BLaER1 treated with 17β-estradiol and CSF1 and Interleukin-3, amounts not matched to agents 10 nM and 100 nM (cell line): ENCODE data around the gene CDCA7.

Source experiments
- H3K27ac ChIP-seq, 11 experiments: shearing (Covaris generic); formaldehyde crosslinking; 2 replicates each; pipeline ENCODE4 v1.8.1; 2022
- H3K27me3 ChIP-seq, 11 experiments: shearing (Covaris generic); formaldehyde crosslinking; 2 replicates each; pipeline ENCODE4 v1.8.1; 2022
- H3K36me3 ChIP-seq, 11 experiments: shearing (Covaris generic); formaldehyde crosslinking; 2 replicates each; pipeline ENCODE4 v1.8.1; 2022
- H3K4me1 ChIP-seq, 10 experiments: shearing (Covaris generic); formaldehyde crosslinking; 2 replicates each; pipeline ENCODE4 v1.8.1; 2022
- H3K4me2 ChIP-seq, 11 experiments: shearing (Covaris generic); formaldehyde crosslinking; 2 replicates each; pipeline ENCODE4 v1.8.1; 2022
- H3K4me3 ChIP-seq, 10 experiments: shearing (Covaris generic); formaldehyde crosslinking; 2 replicates each; pipeline ENCODE4 v1.8.1; 2022
- H3K9ac ChIP-seq, 11 experiments: shearing (Covaris generic); formaldehyde crosslinking; 2 replicates each; pipeline ENCODE4 v1.8.1; 2022
- H3K9me3 ChIP-seq, 11 experiments: shearing (Covaris generic); formaldehyde crosslinking; replicated peaks in 1 of 11; 2 replicates each; pipeline ENCODE4 v1.8.1; 2022
- H4K20me1 ChIP-seq, 11 experiments: shearing (Covaris generic); formaldehyde crosslinking; 2 replicates each; pipeline ENCODE4 v1.8.1; 2022
- Cebpa-rat ChIP-seq, 11 experiments: shearing (Covaris generic); IDR thresholded peaks; 2 replicates each; pipeline ENCODE4 v1.8.1; 2022

The CDCA7 gene

GRCh38 chr2:173401716-173402326 is 47.1 kb downstream of the CDCA7 start:
- no peak overlapping the region for H3K9ac ChIP-seq
- peaks cover 0 to 5% (median 0%) of the 10 kb centered on the region in 10 experiments; a peak in 2 of 20 replicates for H3K4me1 ChIP-seq
- no peaks in the 10 kb centered on the region for H3K9me3 ChIP-seq
- TF ChIP-seq Cebpa-rat (IDR thresholded peaks at IDR 0.05) = no peak
- no peaks in the 10 kb centered on the region; a peak in 1 of 22 replicates for H4K20me1 ChIP-seq
- H3K4me2 ChIP-seq = peak overlapping the region in 3 of 11 experiments; percentile 33 to 71 (median 58); a peak in 3 of 22 replicates
- peaks cover 6 to 21% (median 14%) of the 10 kb centered on the region in 11 experiments; a peak in 19 of 22 replicates for H3K27me3 ChIP-seq
- no peaks in the 10 kb centered on the region for H3K36me3 ChIP-seq
- H3K27ac ChIP-seq = no peak overlapping the region
- H3K4me3 ChIP-seq = no peak overlapping the region

- no peak overlapping the region for H3K27ac ChIP-seq
- peak overlapping the region in 7 of 11 experiments; percentile 3 to 71 (median 33); a peak in 7 of 22 replicates for H3K4me2 ChIP-seq
- H3K9me3 ChIP-seq = no peaks in the 10 kb centered on the region
- peaks cover 0 to 5% (median 0%) of the 10 kb centered on the region in 10 experiments; a peak in 1 of 20 replicates for H3K4me1 ChIP-seq
- 0 out of 22 replicates have a peak overlapping the region, but pooled peaks of 1 of the 11 experiments have one; percentile 18 for H3K9ac ChIP-seq
- no peaks in the 10 kb centered on the region; a peak in 1 of 22 replicates for H4K20me1 ChIP-seq
- H3K4me3 ChIP-seq = no peak overlapping the region
- peaks cover 6 to 21% (median 14%) of the 10 kb centered on the region in 11 experiments; a peak in 19 of 22 replicates for H3K27me3 ChIP-seq
- no peaks in the 10 kb centered on the region for H3K36me3 ChIP-seq
- no peak for TF ChIP-seq Cebpa-rat (IDR thresholded peaks at IDR 0.05)
Measured at GRCh38 chr2:173402405-173402974, 47.8 kb downstream of the CDCA7 start.

- TF ChIP-seq Cebpa-rat (IDR thresholded peaks at IDR 0.05) = no peak
- Histone ChIP-seq H3K4me1 (peaks cover 0 to 5% (median 0%) of the 10 kb centered on the region in 10 experiments; a peak in 1 of 20 replicates), H3K36me3 (no peaks in the 10 kb centered on the region), H3K9me3 (no peaks in the 10 kb centered on the region), H3K27ac (no peak overlapping the region), H4K20me1 (no peaks in the 10 kb centered on the region; a peak in 1 of 22 replicates), H3K4me3 (no peak overlapping the region), H3K9ac (no peak overlapping the region), H3K4me2 (no peak overlapping the region), H3K27me3 (peaks cover 6 to 21% (median 14%) of the 10 kb centered on the region in 11 experiments; a peak in 19 of 22 replicates)
Measured at GRCh38 chr2:173404841-173405750, 50.4 kb downstream of the CDCA7 start.

- Histone ChIP-seq H4K20me1 (no peaks in the 10 kb centered on the region), H3K36me3 (no peaks in the 10 kb centered on the region), H3K9me3 (no peaks in the 10 kb centered on the region), H3K27ac (no peak overlapping the region), H3K4me1 (peaks cover 0 to 5% (median 0%) of the 10 kb centered on the region in 10 experiments; a peak in 3 of 20 replicates), H3K27me3 (peaks cover 0 to 7% (median 0%) of the 10 kb centered on the region in 11 experiments; a peak in 1 of 22 replicates), H3K4me3 (no peak overlapping the region), H3K9ac (no peak overlapping the region), H3K4me2 (no peak overlapping the region)
- TF ChIP-seq Cebpa-rat (IDR thresholded peaks at IDR 0.05) = no peak
Measured at GRCh38 chr2:173407176-173407575, 52.5 kb downstream of the CDCA7 start.

- no peaks in the 10 kb centered on the region for H4K20me1 ChIP-seq
- no peak overlapping the region for H3K4me2 ChIP-seq
- no peaks in the 10 kb centered on the region for H3K9me3 ChIP-seq
- peaks cover 0 to 5% (median 0%) of the 10 kb centered on the region in 11 experiments; a peak in 1 of 22 replicates for H3K27me3 ChIP-seq
- H3K36me3 ChIP-seq = no peaks in the 10 kb centered on the region
- no peak overlapping the region for H3K4me3 ChIP-seq
- no peak for TF ChIP-seq Cebpa-rat (IDR thresholded peaks at IDR 0.05)
- no peak overlapping the region for H3K27ac ChIP-seq
- H3K4me1 ChIP-seq = peaks cover 1 to 8% (median 2%) of the 10 kb centered on the region in 10 experiments; a peak in 18 of 20 replicates
- no peak overlapping the region for H3K9ac ChIP-seq
Measured at GRCh38 chr2:173407646-173408045, 53.0 kb downstream of the CDCA7 start.

GRCh38 chr2:173410579-173410978 is 55.9 kb downstream of the CDCA7 start:
- no peaks in the 10 kb centered on the region for H3K27me3 ChIP-seq
- no peak overlapping the region for H3K4me3 ChIP-seq
- H3K4me1 ChIP-seq = peaks cover 12 to 17% (median 14%) of the 10 kb centered on the region in 10 experiments
- no peaks in the 10 kb centered on the region for H3K9me3 ChIP-seq
- H3K27ac ChIP-seq = no peak overlapping the region
- no peaks in the 10 kb centered on the region for H3K36me3 ChIP-seq
- no peaks in the 10 kb centered on the region for H4K20me1 ChIP-seq
- H3K4me2 ChIP-seq = no peak overlapping the region
- H3K9ac ChIP-seq = no peak overlapping the region
- TF ChIP-seq Cebpa-rat (IDR thresholded peaks at IDR 0.05) = no peak

- no peak for TF ChIP-seq Cebpa-rat (IDR thresholded peaks at IDR 0.05)
- H4K20me1 ChIP-seq = no peaks in the 10 kb centered on the region
- no peak overlapping the region for H3K27ac ChIP-seq
- H3K27me3 ChIP-seq = no peaks in the 10 kb centered on the region
- peak overlapping the region; percentile 2 to 61 (median 33); a peak in 19 of 22 replicates for H3K4me2 ChIP-seq
- no peaks in the 10 kb centered on the region for H3K9me3 ChIP-seq
- peaks cover 12 to 17% (median 14%) of the 10 kb centered on the region in 10 experiments for H3K4me1 ChIP-seq
- H3K9ac ChIP-seq = no peak overlapping the region
- no peak overlapping the region for H3K4me3 ChIP-seq
- H3K36me3 ChIP-seq = no peaks in the 10 kb centered on the region
Measured at GRCh38 chr2:173412628-173413027, 58.0 kb downstream of the CDCA7 start.

GRCh38 chr2:173414823-173415322 is 60.2 kb downstream of the CDCA7 start:
- no peak overlapping the region for H3K4me2 ChIP-seq
- H3K9me3 ChIP-seq = no peaks in the 10 kb centered on the region
- no peaks in the 10 kb centered on the region for H3K27me3 ChIP-seq
- H3K36me3 ChIP-seq = no peaks in the 10 kb centered on the region
- no peak overlapping the region for H3K9ac ChIP-seq
- no peaks in the 10 kb centered on the region for H4K20me1 ChIP-seq
- H3K4me1 ChIP-seq = peaks cover 12 to 17% (median 14%) of the 10 kb centered on the region in 10 experiments
- H3K4me3 ChIP-seq = no peak overlapping the region
- no peak for TF ChIP-seq Cebpa-rat (IDR thresholded peaks at IDR 0.05)
- no peak overlapping the region for H3K27ac ChIP-seq
